A549 (cell line): Measurements from ENCODE around the gene SYT12. TPM values are rescaled to one million over a fixed set of nuclear protein-coding genes. Genes with fewer than 3 reads are reported as not detected.
A peak's percentile ranks its signal among the peaks of the same experiment; 100 is the strongest.

Experiments used
- BHLHE40 ChIP-seq: IDR thresholded peaks from 2 replicates; pipeline ENCODE4 v1.6.1; 2012; ENCODE audit warnings: low read depth, low read length, inconsistent platforms
- CEBPB ChIP-seq, 2 experiments: fragments of >200 bp in 1 of 2; sonication (Bioruptor Twin) in 1 of 2; formaldehyde crosslinking in 1 of 2; IDR thresholded peaks; 2 replicates each; pipeline ENCODE4 v1.6.1; 2012 to 2016
- CHD4 ChIP-seq: fragments of 200-600 bp; sonication (generic); IDR thresholded peaks from 2 replicates; pipeline ENCODE4 v1.6.1; 2016; ENCODE audit warnings: antibody characterized with exemption, mild to moderate bottlenecking, borderline replicate concordance
- EHMT2 ChIP-seq: fragments of 200-600 bp; sonication (generic); IDR thresholded peaks from 2 replicates; pipeline ENCODE4 v1.6.1; 2016; ENCODE audit warnings: antibody characterized with exemption, low read depth, mild to moderate bottlenecking, moderate library complexity
- FOSB ChIP-seq: fragments of 250-450 bp; sonication (Bioruptor Pico); IDR thresholded peaks from 2 replicates; pipeline ENCODE4 v1.5.0; 2020; ENCODE audit warnings: mild to moderate bottlenecking, moderate library complexity
- FOXS1 ChIP-seq: fragments of 250-450 bp; sonication (Bioruptor Pico); IDR thresholded peaks from 2 replicates; pipeline ENCODE4 v1.5.0; 2020; ENCODE audit warnings: mild to moderate bottlenecking, moderate library complexity
- HEYL ChIP-seq: fragments of 250-450 bp; sonication (Bioruptor Pico); IDR thresholded peaks from 2 replicates; pipeline ENCODE4 v1.8.0; 2021; ENCODE audit warnings: mild to moderate bottlenecking, moderate library complexity
- MAFK ChIP-seq: fragments of 450-650 bp; IDR thresholded peaks from 2 replicates; pipeline ENCODE4 v1.6.1; 2014; ENCODE audit not compliant: partially characterized antibody
- MAZ ChIP-seq: fragments of 150-350 bp; IDR thresholded peaks from 2 replicates; pipeline ENCODE4 v1.6.1; 2014; ENCODE audit warnings: antibody characterized with exemption, low read depth, low read length, borderline replicate concordance
- MYC ChIP-seq: IDR thresholded peaks from 2 replicates; pipeline ENCODE4 v1.6.1; 2012; ENCODE audit warnings: mild to moderate bottlenecking, inconsistent platforms, low read length, improper control_type of control experiment, borderline replicate concordance
- NPAS2 ChIP-seq: fragments of 250-450 bp; sonication (Bioruptor Pico); IDR thresholded peaks from 2 replicates; pipeline ENCODE4 v1.8.0; 2022; ENCODE audit warnings: mild to moderate bottlenecking, moderate library complexity, borderline replicate concordance
- NR3C1 ChIP-seq: fragments of >200 bp; sonication (Bioruptor Twin); formaldehyde crosslinking; IDR thresholded peaks from 3 replicates; pipeline ENCODE4 v1.6.1; 2017
- POLR2A ChIP-seq: IDR thresholded peaks from 2 replicates; pipeline ENCODE4 v1.6.1; 2012; ENCODE audit warnings: mild to moderate bottlenecking, low read length
- RAD21 ChIP-seq, 2 experiments: fragments of >200 bp in 1 of 2; sonication (Bioruptor Twin) in 1 of 2; formaldehyde crosslinking in 1 of 2; IDR thresholded peaks in 1 of 2; conservative IDR thresholded peaks in 1 of 2; 2 replicates in 1 of 2; 3 replicates in 1 of 2; pipeline ENCODE4 v1.6.1; 2012 to 2018; ENCODE audit warnings: inconsistent platforms in 1 of 2
- RARB ChIP-seq: fragments of 250-450 bp; sonication (Bioruptor Pico); IDR thresholded peaks from 2 replicates; pipeline ENCODE4 v1.8.0; 2021; ENCODE audit warnings: mild to moderate bottlenecking, moderate library complexity
- RFX5 ChIP-seq: fragments of 450-650 bp; IDR thresholded peaks from 2 replicates; pipeline ENCODE4 v1.7.1; 2014; ENCODE audit warnings: antibody characterized with exemption, mild to moderate bottlenecking, moderate library complexity
- SMC3 ChIP-seq: fragments of >200 bp; sonication (Bioruptor Twin); formaldehyde crosslinking; IDR thresholded peaks from 3 replicates; pipeline ENCODE4 v1.6.1; 2018; ENCODE audit warnings: inconsistent platforms
- TP53 ChIP-seq: fragments of 250-450 bp; sonication (Bioruptor Pico); IDR thresholded peaks from 2 replicates; pipeline ENCODE4 v1.5.0; 2021; ENCODE audit warnings: mild to moderate bottlenecking, moderate library complexity
- ZC3H11A ChIP-seq: fragments of 450-650 bp; IDR thresholded peaks from 2 replicates; pipeline ENCODE4 v1.6.1; 2014; ENCODE audit warnings: antibody characterized with exemption, mild to moderate bottlenecking
- ZFP36 ChIP-seq: fragments of 450-650 bp; IDR thresholded peaks from 2 replicates; pipeline ENCODE4 v1.6.1; 2014; ENCODE audit warnings: borderline replicate concordance; ENCODE audit not compliant: partially characterized antibody
- ZSCAN20 ChIP-seq: fragments of 250-450 bp; sonication (Bioruptor Pico); IDR thresholded peaks from 2 replicates; pipeline ENCODE4 v1.8.0; 2022; ENCODE audit warnings: mild to moderate bottlenecking, moderate library complexity
- polyA plus RNA-seq, 4 experiments: library from polyadenylated mRNA; depleted of rRNA in 3 of 4; stranded (reverse); fragments of >200 nt; fragmentation: RNase III in 1 of 4; extraction: RNeasy Plus Mini Kit Qiagen cat#74134 plus additional on column Dnase treatment in 1 of 4; gene quantifications; 2 replicates in 3 of 4; 3 replicates in 1 of 4; pipeline ENCODE4 v1.2.3, GENCODE V29; 2011 to 2017
- TF ChIP-seq, protein P1 (sequence below): fragments of >200 bp; sonication (Bioruptor Twin); formaldehyde crosslinking; IDR thresholded peaks from 3 replicates; pipeline ENCODE4 v1.5.1; 2016
- TF ChIP-seq, protein P2 (sequence below): IDR thresholded peaks from 2 replicates; pipeline ENCODE4 v1.6.1; 2012
- TF ChIP-seq, protein P3 (sequence below): fragments of >200 bp; sonication (Bioruptor Twin); formaldehyde crosslinking; IDR thresholded peaks from 2 replicates; pipeline ENCODE4 v1.6.1; 2016
- TF ChIP-seq, protein P4 (sequence below): fragments of 150-350 bp; IDR thresholded peaks from 2 replicates; pipeline ENCODE4 v1.6.1; 2014; ENCODE audit warnings: low read depth, mild to moderate bottlenecking, low read length
- TF ChIP-seq, protein P5 (sequence below): IDR thresholded peaks from 2 replicates; pipeline ENCODE4 v1.6.1; 2012; ENCODE audit warnings: low read depth, borderline replicate concordance

SYT12 gene
- polyA plus RNA-seq, 2 of the 4 experiments (the other 2 are of a cell fraction): 1.4 to 9.6 TPM

DNA sequence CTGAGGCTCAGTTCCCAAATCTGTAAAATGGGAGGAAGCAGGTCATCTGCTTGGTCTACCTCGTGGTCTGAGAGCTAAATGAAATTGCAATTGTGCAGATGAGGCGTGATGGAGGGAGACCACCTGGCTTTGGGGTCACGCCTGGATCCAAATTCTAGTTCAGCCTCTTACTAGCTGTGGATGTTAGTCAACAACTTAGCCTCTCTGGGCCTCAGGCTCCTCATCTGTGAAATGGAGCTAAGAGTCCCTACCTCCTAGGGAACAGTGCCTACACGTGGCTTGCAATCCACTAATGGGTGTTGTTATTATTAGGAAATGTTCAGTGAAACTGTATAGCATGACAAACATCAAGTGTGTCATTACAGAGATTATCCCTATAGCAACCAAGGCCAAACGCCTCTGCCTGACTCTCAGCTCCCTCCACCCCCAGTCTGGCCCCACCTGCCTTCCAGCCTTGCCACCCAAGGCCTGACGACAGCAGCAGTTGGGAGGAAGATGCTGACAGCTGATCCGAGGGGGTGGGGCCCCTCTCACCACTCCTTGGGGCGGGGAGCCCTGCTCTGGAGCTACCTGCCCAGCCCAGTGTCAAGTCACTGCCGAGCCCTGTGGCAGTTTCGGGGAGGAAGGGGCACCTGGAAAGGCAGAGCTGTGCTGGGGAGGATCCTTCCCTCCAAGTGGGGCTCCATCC is 32.0 kb downstream of the SYT12 start (continued):
- TF ChIP-seq, protein P1, sequence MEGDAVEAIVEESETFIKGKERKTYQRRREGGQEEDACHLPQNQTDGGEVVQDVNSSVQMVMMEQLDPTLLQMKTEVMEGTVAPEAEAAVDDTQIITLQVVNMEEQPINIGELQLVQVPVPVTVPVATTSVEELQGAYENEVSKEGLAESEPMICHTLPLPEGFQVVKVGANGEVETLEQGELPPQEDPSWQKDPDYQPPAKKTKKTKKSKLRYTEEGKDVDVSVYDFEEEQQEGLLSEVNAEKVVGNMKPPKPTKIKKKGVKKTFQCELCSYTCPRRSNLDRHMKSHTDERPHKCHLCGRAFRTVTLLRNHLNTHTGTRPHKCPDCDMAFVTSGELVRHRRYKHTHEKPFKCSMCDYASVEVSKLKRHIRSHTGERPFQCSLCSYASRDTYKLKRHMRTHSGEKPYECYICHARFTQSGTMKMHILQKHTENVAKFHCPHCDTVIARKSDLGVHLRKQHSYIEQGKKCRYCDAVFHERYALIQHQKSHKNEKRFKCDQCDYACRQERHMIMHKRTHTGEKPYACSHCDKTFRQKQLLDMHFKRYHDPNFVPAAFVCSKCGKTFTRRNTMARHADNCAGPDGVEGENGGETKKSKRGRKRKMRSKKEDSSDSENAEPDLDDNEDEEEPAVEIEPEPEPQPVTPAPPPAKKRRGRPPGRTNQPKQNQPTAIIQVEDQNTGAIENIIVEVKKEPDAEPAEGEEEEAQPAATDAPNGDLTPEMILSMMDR: peak; percentile 9; the same call in 2 of the 3 replicates
- TF ChIP-seq, protein P2, sequence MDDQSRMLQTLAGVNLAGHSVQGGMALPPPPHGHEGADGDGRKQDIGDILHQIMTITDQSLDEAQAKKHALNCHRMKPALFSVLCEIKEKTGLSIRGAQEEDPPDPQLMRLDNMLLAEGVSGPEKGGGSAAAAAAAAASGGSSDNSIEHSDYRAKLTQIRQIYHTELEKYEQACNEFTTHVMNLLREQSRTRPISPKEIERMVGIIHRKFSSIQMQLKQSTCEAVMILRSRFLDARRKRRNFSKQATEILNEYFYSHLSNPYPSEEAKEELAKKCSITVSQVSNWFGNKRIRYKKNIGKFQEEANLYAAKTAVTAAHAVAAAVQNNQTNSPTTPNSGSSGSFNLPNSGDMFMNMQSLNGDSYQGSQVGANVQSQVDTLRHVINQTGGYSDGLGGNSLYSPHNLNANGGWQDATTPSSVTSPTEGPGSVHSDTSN: no peak
- TF ChIP-seq MAZ: no peak
- TF ChIP-seq ZFP36: no peak
- no peak for TF ChIP-seq RAD21 (conservative IDR thresholded peaks at IDR 0.05 in 1 of 2, IDR thresholded peaks at IDR 0.05 in 1 of 2)
- TF ChIP-seq NR3C1: no peak
- no peak for TF ChIP-seq FOXS1 (CRISPR knock-in tag)
- TF ChIP-seq RFX5: peak; percentile 84; the same call in 1 of the 2 replicates
- peak in 1 of 2 experiments; percentile 59; a peak in 1 of 4 replicates for TF ChIP-seq CEBPB (IDR thresholded peaks at IDR 0.05)
- TF ChIP-seq BHLHE40: no peak
- TF ChIP-seq RARB: no peak
- peak; percentile 4 for TF ChIP-seq MAFK
- no peak for TF ChIP-seq NPAS2 (CRISPR knock-in tag)
- TF ChIP-seq CHD4: peak; percentile 62; the same call in 1 of the 2 replicates
- no peak for TF ChIP-seq HEYL (CRISPR knock-in tag)
- TF ChIP-seq, protein P3, sequence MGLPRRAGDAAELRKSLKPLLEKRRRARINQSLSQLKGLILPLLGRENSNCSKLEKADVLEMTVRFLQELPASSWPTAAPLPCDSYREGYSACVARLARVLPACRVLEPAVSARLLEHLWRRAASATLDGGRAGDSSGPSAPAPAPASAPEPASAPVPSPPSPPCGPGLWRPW: no peak
- TF ChIP-seq ZSCAN20 (CRISPR knock-in tag): no peak
- no peak for TF ChIP-seq EHMT2
- TF ChIP-seq, protein P4, sequence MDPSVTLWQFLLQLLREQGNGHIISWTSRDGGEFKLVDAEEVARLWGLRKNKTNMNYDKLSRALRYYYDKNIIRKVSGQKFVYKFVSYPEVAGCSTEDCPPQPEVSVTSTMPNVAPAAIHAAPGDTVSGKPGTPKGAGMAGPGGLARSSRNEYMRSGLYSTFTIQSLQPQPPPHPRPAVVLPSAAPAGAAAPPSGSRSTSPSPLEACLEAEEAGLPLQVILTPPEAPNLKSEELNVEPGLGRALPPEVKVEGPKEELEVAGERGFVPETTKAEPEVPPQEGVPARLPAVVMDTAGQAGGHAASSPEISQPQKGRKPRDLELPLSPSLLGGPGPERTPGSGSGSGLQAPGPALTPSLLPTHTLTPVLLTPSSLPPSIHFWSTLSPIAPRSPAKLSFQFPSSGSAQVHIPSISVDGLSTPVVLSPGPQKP: no peak
- no peak; the same call in 1 of the 2 replicates for TF ChIP-seq MYC
- no peak for TF ChIP-seq ZC3H11A
- TF ChIP-seq SMC3: 0 out of 3 replicates have a peak, but pooled peaks have one; percentile 8
- TF ChIP-seq TP53 (CRISPR knock-in tag): no peak
- no peak for TF ChIP-seq POLR2A
- no peak; the same call in 1 of the 2 replicates for TF ChIP-seq FOSB
- TF ChIP-seq, protein P5, sequence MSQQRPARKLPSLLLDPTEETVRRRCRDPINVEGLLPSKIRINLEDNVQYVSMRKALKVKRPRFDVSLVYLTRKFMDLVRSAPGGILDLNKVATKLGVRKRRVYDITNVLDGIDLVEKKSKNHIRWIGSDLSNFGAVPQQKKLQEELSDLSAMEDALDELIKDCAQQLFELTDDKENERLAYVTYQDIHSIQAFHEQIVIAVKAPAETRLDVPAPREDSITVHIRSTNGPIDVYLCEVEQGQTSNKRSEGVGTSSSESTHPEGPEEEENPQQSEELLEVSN: no peak
- TF ChIP-seq, all 56 proteins: peak for 17
